Germinal center (tissue), 1 donor: ENCODE data around the gene PLCB2.

ENCODE experiments used
- DNase-seq: peaks from one replicate; pipeline ENCODE4 v3.0.0; 2012; ENCODE audit warnings: mixed read lengths, low spot score

The PLCB2 gene

GRCh38 chr15:40286061-40286532 lies 21.6 kb downstream of the PLCB2 start:
- DNase-seq, result no peak

- DNase-seq, result no peak
Measured at GRCh38 chr15:40285554-40286011, 22.2 kb downstream of the PLCB2 start.

- no peak for DNase-seq
Measured at GRCh38 chr15:40285151-40285550, 22.6 kb downstream of the PLCB2 start.

GRCh38 chr15:40283615-40284300 lies 24.0 kb downstream of the PLCB2 start:
- no peak for DNase-seq

DNA sequence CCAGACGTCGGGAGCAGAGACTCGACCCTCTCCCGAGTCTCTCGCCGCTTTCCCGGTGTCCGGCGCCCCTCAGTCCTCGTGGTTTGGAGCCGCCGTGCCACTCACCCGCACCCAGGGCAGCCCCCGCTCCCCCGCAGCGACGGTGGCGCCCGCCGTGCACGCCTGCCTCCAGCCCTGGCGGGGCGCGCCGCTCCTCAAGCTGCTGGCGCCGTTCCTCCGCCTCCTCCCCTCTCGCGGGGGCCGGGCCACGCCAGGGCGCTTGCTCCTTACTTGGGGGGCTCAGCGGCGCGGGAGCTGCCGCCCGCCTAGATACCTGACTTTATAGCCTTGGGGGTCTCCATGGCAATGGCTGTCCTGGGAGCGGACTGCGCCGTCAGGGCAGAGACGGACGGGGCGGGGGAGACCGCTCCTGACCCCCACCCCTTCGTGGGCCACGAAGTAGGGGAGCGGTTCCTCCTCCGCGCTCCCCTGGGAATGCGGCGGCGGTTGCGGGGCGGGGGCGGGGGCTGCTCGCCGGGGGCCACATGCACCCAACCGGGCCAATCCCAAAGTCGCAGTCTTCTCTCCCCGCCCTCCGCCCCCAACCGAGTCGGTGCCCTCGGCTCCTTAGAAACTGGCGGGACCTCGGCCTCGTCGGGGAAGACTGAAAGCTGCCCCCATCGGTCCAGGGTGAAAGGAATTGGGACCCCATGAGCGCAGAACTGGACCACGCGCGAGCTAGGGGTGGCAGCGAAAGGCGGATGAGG lies 24.7 kb downstream of the PLCB2 start, which contains the start of gene ANKRD63:
Gene ANKRD63, minus strand, starts transcription at position 196 of the 746 bp plus-strand sequence. CDS start 478 bp downstream, outside the sequence.
- DNase-seq, result peak; percentile 74

DNA sequence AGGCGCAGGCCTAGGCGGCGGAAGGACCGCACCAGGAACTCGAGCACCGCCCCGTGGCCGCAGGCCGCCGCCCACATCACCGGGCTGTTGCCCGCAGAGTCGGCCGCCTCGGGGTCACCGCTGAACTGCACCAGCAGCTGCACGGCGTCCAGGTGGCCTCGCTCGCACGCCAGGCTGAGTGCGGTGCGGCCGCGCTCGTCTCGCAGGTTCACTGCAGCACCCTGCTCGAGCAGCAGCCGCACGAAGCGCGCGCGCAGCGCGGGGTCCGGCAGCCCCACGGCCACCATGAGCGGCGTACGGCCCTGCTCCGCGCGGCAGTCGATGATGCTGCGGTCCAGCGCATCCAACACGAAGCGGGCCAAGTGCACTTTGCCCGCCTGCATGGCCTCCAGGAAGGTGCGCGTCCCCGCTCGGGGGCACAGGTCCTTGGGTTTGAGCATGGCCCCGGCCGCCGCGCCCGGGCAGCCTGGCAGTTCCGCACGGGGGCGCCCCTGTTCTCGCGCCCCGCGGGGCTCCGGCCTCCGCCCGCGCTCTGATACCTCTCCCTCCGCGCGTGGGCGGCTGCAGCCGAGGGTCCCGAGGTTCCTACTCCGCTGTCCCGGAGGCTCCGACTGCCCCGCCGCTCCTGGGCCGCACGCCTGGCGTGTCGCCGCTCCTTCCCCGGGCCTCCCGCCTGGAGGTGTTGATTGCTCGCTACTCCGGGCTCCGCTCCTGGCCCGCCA lies 25.4 kb downstream of the PLCB2 start:
- peak; percentile 71 for DNase-seq

- no peak for DNase-seq
Measured at GRCh38 chr15:40281801-40282146, 26.0 kb downstream of the PLCB2 start.

- DNase-seq, result no peak
Measured at GRCh38 chr15:40281057-40281800, 26.5 kb downstream of the PLCB2 start.

DNA sequence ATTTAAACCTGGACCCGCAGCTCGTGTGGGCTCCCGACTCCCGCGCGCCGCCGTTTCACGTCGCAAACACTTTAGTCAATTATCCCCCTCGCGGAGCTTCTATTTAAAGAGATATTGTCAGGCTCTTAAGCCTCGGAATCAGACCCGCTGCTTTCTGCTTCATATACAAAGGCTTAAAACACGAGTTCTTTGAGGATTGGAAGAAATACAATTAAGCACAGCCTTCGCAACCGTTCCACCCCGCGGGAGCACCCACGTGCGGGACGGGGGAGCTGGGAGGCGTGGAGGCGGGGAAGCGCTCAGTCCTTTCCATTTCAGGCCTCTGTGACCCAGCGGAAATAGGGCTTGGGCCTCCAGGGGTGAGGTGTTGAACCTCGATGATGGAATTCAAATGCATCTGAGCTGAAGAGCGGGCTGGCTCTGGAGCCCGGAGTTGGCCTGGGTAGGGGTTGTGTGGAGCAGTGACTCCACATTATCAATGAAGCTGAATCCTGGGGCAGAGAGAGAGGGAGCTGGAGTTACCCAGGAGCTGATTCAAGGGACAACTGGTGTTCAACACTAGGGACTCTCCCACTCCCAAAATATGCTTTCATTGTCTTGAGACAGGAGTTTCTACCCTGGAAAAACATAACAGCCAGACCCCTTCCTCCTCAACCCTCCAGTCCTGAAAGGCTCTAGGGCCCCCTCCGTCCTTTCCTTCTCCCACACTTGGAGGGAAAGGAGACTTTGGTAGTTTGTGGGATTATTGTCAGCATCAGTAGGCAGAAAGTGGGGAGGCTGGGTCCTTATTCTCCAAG lies 27.3 kb downstream of the PLCB2 start:
- no peak for DNase-seq

DNA sequence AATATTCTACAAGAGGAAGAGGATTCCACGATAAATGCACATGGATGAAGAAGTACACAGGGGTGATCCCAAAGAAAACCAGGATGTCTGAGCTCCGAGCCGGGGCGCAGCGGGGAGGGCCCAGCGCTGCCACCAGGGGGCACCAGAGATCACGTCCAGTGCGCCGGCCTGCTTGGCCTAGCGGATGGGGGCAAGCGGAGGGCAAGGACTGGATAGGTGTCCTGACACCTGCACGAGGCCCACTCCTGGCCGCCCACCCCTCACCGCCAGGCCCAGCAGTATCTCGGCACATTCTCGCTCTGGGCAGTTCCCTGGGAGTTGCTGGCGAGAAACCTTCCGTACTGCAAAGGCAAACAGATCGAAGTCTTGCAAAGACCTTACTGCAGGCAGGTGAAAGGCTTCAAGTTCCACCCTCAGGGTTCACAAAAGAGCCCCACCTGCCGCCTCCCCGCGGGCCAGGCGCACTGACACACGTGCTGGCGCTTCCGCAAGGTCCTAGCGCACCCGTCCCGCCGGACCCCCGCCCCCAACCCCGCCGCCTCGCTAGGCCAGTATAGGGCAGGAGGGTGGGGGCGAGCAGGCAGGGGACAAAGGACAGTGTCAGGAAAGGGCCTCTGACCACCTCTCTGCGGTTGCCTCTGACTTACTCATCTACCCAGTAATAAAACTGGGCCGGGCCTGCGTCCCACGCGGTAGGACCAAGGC lies 28.1 kb downstream of the PLCB2 start:
- peak; percentile 70 for DNase-seq

DNA sequence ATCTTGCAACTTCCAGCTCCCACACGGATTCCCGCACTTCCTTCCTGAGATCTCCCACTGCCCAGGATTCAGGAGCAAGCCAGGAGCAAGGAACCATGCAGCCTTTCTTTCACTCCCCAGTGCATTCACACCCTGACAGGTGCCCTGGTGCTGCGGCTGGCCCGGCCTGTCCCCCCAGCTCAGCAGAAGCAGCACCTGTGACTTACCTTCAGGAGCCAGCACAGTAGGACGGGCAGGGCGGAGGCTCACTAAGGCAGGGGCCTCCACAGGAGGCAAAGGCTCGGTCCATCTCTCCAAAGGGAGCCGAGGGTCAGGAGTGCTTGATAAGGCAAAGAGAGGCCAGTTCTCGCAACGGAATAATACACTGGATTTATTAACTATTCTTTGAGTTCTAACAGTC lies 29.7 kb downstream of the PLCB2 start:
- DNase-seq, result no peak

GRCh38 chr15:40277471-40277870 lies 30.3 kb downstream of the PLCB2 start:
- peak; percentile 54 for DNase-seq

DNA sequence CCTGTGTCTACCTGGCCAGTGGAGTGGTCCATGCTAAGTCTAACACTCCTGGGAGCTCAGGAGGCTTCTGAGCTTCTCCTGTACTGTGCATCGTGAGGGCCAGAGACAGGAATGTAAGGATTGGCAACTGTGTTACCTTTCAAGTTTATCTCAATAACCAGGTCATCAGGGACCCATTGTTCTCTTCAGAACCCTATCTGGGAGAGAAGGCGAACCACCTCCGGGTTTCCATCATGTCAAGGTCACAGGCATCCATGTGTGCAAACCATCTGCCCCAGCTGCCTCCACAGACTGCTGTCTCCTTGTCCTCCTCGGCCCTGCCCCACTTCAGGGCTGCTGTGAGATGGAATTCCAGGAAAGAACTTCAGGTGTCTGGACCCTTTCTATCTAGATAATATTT lies 30.8 kb downstream of the PLCB2 start:
- no peak for DNase-seq

DNA sequence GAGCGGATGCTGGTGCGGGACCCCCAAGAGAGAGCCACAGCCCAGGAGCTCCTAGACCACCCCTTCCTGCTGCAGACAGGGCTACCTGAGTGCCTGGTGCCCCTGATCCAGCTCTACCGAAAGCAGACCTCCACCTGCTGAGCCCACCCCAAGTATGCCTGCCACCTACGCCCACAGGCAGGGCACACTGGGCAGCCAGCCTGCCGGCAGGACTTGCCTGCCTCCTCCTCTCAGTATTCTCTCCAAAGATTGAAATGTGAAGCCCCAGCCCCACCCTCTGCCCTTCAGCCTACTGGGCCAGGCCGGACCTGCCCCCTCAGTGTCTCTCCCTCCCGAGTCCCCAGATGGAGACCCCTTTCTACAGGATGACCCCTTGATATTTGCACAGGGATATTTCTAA lies 31.8 kb downstream of the PLCB2 start:
- no peak for DNase-seq

- DNase-seq, result no peak
Measured at GRCh38 chr15:40275523-40275922, 32.2 kb downstream of the PLCB2 start.

GRCh38 chr15:40274350-40275274 lies 33.1 kb downstream of the PLCB2 start:
- peak; percentile 83 for DNase-seq

GRCh38 chr15:40273428-40273827 lies 34.3 kb downstream of the PLCB2 start:
- no peak for DNase-seq

- DNase-seq, result no peak
Measured at GRCh38 chr15:40272485-40273056, 35.2 kb downstream of the PLCB2 start.
